ENCODE results near the gene TACC2.

The TACC2 gene

GRCh38 chr10:122124808-122125207 lies 135.8 kb downstream of the TACC2 start:
- no peak for DNase-seq (ENCODE audit: low read depth)

GRCh38 chr10:122126763-122127659 lies 138.0 kb downstream of the TACC2 start:
- no peak for DNase-seq (ENCODE audit: low read depth)

- no peak for DNase-seq (ENCODE audit: low read depth)
Observed at GRCh38 chr10:122127943-122128342, 139.0 kb downstream of the TACC2 start.

GRCh38 chr10:122128357-122128756 lies 139.4 kb downstream of the TACC2 start:
- no peak for DNase-seq (ENCODE audit: low read depth)

GRCh38 chr10:122130474-122131110 lies 141.6 kb downstream of the TACC2 start:
- no peak for DNase-seq (ENCODE audit: low read depth)

GRCh38 chr10:122132331-122132755 lies 143.4 kb downstream of the TACC2 start:
- no peak for DNase-seq (ENCODE audit: low read depth)

GRCh38 chr10:122132882-122133565 lies 144.1 kb downstream of the TACC2 start:
- DNase-seq (ENCODE audit: low read depth): no peak

GRCh38 chr10:122135251-122136025 lies 146.5 kb downstream of the TACC2 start:
- no peak for DNase-seq (ENCODE audit: low read depth)

GRCh38 chr10:122138831-122139625 lies 150.1 kb downstream of the TACC2 start:
- no peak for DNase-seq (ENCODE audit: low read depth)

- no peak for DNase-seq (ENCODE audit: low read depth)
Observed at GRCh38 chr10:122139627-122140170, 150.7 kb downstream of the TACC2 start.

GRCh38 chr10:122140461-122140902 lies 151.5 kb downstream of the TACC2 start:
- DNase-seq (ENCODE audit: low read depth): no peak

GRCh38 chr10:122140941-122141623 lies 152.1 kb downstream of the TACC2 start:
- no peak for DNase-seq (ENCODE audit: low read depth)

GRCh38 chr10:122141821-122142640 lies 153.1 kb downstream of the TACC2 start:
- DNase-seq (ENCODE audit: low read depth): no peak

GRCh38 chr10:122142641-122143237 lies 153.8 kb downstream of the TACC2 start:
- DNase-seq (ENCODE audit: low read depth): no peak

GRCh38 chr10:122143238-122143841 lies 154.4 kb downstream of the TACC2 start:
- DNase-seq (ENCODE audit: low read depth): no peak

- DNase-seq (ENCODE audit: low read depth): no peak
Observed at GRCh38 chr10:122144199-122144598, 155.2 kb downstream of the TACC2 start.

- no peak for DNase-seq (ENCODE audit: low read depth)
Observed at GRCh38 chr10:122145113-122145512, 156.2 kb downstream of the TACC2 start.

GRCh38 chr10:122147663-122148062 lies 158.7 kb downstream of the TACC2 start:
- no peak for DNase-seq (ENCODE audit: low read depth)
